Stimulated activated CD8-positive, alpha-beta memory T cell treated with anti-CD3 and anti-CD28 coated beads, Interleukin-4, amount 100 ng/mL, for 24 hours (primary cell): ENCODE data around the gene PRDM13.
"Not testable (repeated sequence)": the region's sequence is repeated elsewhere in the genome, so short reads cannot be mapped to it uniquely, and the experiment has no call there.

ENCODE experiments used
- DNase-seq: peaks from one replicate; pipeline ENCODE4 v3.0.0-alpha.2; 2020; ENCODE audit warnings: low read depth

PRDM13 gene

GRCh38 chr6:99629293-99629692 is 22.7 kb downstream of the PRDM13 start:
- DNase-seq: no peak

- DNase-seq: no peak
Measured at GRCh38 chr6:99637629-99638028, 31.0 kb downstream of the PRDM13 start.

DNA sequence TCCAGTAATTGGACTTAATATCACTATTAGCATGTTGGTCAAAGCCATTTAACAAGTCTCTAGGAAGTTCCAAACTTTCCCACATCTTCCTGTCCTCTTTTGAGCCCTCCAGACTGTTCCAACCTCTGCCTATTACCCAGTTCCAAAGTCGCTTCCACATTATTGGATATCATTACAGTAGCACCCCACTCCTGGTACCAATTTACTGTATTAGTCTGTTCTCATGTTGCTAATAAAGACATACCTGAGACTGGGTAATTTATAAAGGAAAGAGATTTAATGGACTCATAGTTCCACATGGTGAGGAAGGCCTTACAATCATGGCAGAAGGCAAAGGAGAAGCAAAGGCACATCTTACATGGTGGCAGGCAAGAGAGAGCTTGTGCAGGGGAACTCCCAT is 31.7 kb downstream of the PRDM13 start:
- DNase-seq: not testable (repeated sequence)

GRCh38 chr6:99641270-99641669 is 34.6 kb downstream of the PRDM13 start:
- DNase-seq: no peak

DNA sequence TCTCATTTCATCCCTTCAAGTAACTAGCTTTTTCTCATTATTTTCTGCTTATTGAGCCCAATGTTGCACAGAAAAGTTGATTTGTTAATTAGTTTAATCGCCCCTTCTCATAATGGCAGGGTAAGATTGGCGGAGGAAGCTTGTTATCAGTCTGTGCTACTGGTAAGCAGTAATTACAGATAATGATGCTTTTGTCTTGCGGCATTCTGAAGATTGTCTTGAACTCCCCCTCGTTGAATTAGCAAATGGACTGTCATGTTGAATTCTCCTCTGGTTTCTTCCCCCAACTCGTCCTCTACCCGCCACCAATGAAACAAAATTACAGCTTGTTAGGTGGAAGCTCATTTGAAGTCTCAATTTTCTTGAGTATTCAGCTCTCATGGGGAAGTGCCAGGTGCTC is 39.4 kb downstream of the PRDM13 start:
- DNase-seq: no peak

- not testable (repeated sequence) for DNase-seq
Measured at GRCh38 chr6:99650091-99650571, 43.5 kb downstream of the PRDM13 start.

- no peak for DNase-seq
Measured at GRCh38 chr6:99660206-99660605, 53.6 kb downstream of the PRDM13 start.

- no peak for DNase-seq
Measured at GRCh38 chr6:99661870-99662269, 55.2 kb downstream of the PRDM13 start.

- DNase-seq: no peak
Measured at GRCh38 chr6:99662616-99663015, 56.0 kb downstream of the PRDM13 start.
